Measurements from ENCODE around the gene NCAM1. TPM values are rescaled to one million over a fixed set of nuclear protein-coding genes. Genes with fewer than 3 reads are reported as not detected.
A peak's percentile ranks its signal among the peaks of the same experiment; 100 is the strongest.
"Not testable (repeated sequence)": the region's sequence is repeated elsewhere in the genome, so short reads cannot be mapped to it uniquely, and the experiment has no call there.

Gene NCAM1
- total RNA-seq = 4.2 TPM
- long read RNA-seq, partial matches to known transcripts = 2 of 3 reads
- long read RNA-seq, other reads (novel, unspliced or antisense) = 1 of 3 reads

DNA sequence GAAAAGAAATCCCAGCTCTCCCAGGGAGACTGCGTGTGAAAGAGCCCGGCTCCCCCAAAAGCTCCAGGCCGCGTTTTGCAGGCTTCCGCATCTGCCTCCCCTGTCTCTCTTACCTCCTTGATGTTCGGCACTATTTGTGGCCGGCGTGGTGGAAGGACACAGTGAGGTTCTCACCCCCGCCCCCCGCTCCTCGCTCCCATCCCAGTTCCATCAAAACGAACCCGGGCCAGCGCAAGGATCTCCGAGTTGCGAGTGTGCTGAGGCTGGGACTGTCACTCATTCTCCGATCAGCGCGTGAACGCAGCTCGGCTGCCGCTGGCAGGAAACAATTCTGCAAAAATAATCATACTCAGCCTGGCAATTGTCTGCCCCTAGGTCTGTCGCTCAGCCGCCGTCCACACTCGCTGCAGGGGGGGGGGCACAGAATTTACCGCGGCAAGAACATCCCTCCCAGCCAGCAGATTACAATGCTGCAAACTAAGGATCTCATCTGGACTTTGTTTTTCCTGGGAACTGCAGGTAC lies at the start of gene NCAM1:
Gene NCAM1 (plus strand): TSS at position 275 of the 523 bp plus-strand sequence.
- intact Hi-C loops (cut with DNase I) = no loop called here
- H3K27ac ChIP-seq = no peak within 1 kb of the TSS
- H3K4me3 ChIP-seq = peak within 1 kb of the TSS; percentile 46
- H3K36me3 ChIP-seq = no peaks in the 10 kb centered on the region
- H3K27me3 ChIP-seq = peaks cover 74% of the 10 kb centered on the region
- TF ChIP-seq, protein P1, sequence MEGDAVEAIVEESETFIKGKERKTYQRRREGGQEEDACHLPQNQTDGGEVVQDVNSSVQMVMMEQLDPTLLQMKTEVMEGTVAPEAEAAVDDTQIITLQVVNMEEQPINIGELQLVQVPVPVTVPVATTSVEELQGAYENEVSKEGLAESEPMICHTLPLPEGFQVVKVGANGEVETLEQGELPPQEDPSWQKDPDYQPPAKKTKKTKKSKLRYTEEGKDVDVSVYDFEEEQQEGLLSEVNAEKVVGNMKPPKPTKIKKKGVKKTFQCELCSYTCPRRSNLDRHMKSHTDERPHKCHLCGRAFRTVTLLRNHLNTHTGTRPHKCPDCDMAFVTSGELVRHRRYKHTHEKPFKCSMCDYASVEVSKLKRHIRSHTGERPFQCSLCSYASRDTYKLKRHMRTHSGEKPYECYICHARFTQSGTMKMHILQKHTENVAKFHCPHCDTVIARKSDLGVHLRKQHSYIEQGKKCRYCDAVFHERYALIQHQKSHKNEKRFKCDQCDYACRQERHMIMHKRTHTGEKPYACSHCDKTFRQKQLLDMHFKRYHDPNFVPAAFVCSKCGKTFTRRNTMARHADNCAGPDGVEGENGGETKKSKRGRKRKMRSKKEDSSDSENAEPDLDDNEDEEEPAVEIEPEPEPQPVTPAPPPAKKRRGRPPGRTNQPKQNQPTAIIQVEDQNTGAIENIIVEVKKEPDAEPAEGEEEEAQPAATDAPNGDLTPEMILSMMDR (IDR thresholded peaks at IDR 0.05) = no peak
- DNase-seq = peak; percentile 66
- peak; percentile 46 for ATAC-seq
- H3K4me1 ChIP-seq = peaks cover 11% of the 10 kb centered on the region
- no peaks in the 10 kb centered on the region for H3K9me3 ChIP-seq

DNA sequence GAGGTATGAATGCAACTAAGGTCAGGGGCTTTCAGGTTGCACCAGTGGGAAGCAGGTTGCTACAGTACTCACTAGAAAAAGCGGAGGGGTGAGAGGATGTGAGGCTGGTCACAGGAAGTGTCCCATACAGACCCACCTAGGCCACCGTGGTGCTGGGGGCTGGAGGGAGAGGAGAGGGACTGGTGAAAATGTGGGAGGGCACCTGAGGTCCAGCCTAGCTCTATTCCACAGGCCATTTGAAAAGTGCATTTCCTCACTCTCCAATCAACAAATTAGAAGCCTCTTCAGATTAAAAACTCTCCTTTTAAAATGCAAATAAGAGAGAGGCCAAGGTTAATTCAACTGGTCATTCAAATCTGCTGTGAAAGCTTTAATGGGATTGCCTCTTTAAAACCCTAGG lies 38.6 kb upstream of the NCAM1 start:
- Histone ChIP-seq H3K9me3 (no peaks in the 10 kb centered on the region), H3K4me3 (no peak overlapping the region), H3K27me3 (no peaks in the 10 kb centered on the region), H3K4me1 (no peaks in the 10 kb centered on the region), H3K36me3 (no peaks in the 10 kb centered on the region), H3K27ac (no peak overlapping the region)
- no peak for ATAC-seq
- intact Hi-C loops (cut with DNase I) = no loop called here
- TF ChIP-seq, protein P1 (IDR thresholded peaks at IDR 0.05) = no peak
- no peak for DNase-seq

DNA sequence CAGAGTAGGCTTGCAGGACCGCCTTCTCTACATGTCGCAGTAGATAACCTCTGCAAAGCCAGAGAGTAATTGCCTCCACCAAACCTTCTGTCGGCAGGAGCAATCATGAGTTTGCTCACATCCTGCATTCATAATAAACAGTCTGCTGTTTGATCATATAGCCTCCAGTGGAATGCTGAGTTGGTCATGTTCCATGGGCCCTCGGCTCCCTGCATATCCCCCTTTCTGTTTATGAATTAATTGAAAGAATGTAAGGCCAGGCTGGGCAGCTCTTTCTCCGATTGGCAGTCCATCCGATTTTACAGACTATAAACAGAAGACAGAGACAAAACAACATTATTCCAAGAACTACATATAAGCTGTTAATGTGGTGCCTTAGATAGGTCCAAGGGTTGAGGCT lies 36.4 kb upstream of the NCAM1 start:
- H3K27me3 ChIP-seq; H3K4me3 ChIP-seq; H3K4me1 ChIP-seq; DNase-seq; H3K36me3 ChIP-seq; intact Hi-C loops (cut with DNase I); H3K27ac ChIP-seq; ATAC-seq; H3K9me3 ChIP-seq: not testable (repeated sequence)

DNA sequence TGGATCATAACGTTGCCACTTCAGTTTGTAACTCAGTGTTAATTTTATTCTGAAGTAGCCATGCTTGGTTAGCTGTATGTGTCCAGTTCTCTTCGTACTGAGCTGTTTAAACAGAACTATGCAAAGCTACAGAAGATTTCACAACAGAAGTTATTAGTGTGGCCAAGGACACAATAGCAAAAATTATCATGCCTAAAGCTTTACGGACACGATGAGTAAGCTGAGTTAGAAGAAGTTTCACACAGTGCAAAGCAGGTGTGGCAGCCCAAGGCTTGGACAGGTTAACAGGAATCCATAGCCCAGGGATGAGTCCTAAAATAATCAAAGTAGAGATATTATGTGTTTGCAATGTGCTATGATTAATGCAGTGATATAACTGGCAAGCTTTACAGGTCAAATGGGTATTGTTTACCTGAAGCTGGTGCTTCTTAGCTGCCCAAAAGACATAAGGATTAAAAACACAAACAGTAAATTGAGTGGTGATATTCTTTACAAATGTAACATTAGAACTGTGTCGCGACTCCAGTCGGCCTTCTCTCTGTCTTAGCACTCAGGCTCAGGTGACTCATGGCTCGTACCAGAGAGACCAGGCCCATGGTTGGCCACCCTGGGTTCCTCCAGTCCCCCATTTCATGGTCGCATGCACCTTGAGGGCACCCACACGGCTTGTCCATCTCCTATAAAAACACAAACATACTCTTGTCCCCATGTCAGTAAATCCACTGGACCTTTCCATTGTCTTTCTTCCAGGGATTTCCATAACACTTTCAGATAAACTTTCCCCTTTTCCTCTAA lies 35.5 kb upstream of the NCAM1 start:
- Histone ChIP-seq H3K9me3 (no peaks in the 10 kb centered on the region), H3K27me3 (no peaks in the 10 kb centered on the region), H3K4me1 (no peaks in the 10 kb centered on the region), H3K36me3 (no peaks in the 10 kb centered on the region), H3K4me3 (no peak overlapping the region), H3K27ac (no peak overlapping the region)
- ATAC-seq (no peak), DNase-seq (no peak)
- intact Hi-C loops (cut with DNase I) = no loop called here
- TF ChIP-seq, protein P1 (IDR thresholded peaks at IDR 0.05) = no peak

DNA sequence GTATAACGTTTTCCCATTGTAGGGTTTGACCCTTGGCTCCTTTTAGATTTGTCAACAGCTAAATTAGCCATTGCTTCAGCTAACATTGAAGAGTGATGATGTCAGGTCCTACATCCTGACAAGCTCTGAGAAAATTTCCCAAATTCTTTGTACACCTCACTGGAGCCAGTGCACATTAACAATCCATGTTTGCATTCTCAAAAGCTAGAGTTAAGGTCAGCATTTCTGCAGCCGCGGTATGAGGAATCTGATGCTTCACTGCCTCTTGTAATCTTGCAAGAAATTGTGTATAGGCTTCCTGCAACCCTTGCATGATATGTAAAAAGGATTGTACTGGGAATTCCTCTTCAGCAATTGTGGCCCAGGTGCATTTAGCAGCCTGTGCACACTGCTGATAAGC lies 33.1 kb upstream of the NCAM1 start:
- Histone ChIP-seq H3K9me3 (no peaks in the 10 kb centered on the region), H3K4me3 (no peak overlapping the region), H3K4me1 (no peaks in the 10 kb centered on the region), H3K27me3 (no peaks in the 10 kb centered on the region), H3K27ac (no peak overlapping the region), H3K36me3 (no peaks in the 10 kb centered on the region)
- no peak for DNase-seq
- no peak for ATAC-seq
- TF ChIP-seq, protein P1 (IDR thresholded peaks at IDR 0.05) = no peak
- intact Hi-C loops (cut with DNase I) = no loop called here

DNA sequence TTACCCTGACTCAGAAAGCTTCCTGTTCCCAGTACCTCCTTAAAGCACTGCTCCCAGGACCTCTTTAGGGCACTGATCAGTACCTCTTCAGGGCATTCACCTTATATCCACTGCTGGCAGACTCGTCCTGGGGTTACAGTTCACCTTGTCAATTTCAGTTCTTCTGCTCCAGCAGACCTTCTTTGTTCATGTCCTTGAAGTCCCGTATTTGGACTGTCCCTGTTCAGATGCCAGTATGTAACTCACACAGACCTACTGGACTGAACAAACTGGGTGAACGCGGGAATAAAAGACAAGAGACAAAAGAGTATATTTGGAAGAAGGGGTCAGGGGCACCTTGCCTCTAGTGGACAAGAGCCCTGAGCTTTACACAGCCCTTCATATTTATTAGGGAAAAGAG lies 31.8 kb upstream of the NCAM1 start:
- Histone ChIP-seq H3K9me3 (no peaks in the 10 kb centered on the region), H3K27ac (no peak overlapping the region), H3K4me3 (no peak overlapping the region), H3K4me1 (no peaks in the 10 kb centered on the region), H3K36me3 (no peaks in the 10 kb centered on the region), H3K27me3 (no peaks in the 10 kb centered on the region)
- TF ChIP-seq, protein P1 (IDR thresholded peaks at IDR 0.05) = no peak
- no peak for DNase-seq
- ATAC-seq = no peak
- intact Hi-C loops (cut with DNase I) = no loop called here

Data from upper lobe of right lung (tissue), 1 donor.